Loucy (cell line): ENCODE results near the gene PDGFRB.

Source experiments
- EZH2phosphoT487 ChIP-seq: fragments of 200-600 bp; IDR thresholded peaks from 2 replicates; pipeline ENCODE4 v1.6.1; 2018; ENCODE audit warnings: antibody characterized with exemption, mild to moderate bottlenecking, moderate library complexity, borderline replicate concordance
- TF ChIP-seq, protein P1 (sequence below): fragments of 200-600 bp; sonication (generic); conservative IDR thresholded peaks from 2 replicates; pipeline ENCODE4 v1.5.1; 2014; ENCODE audit warnings: mild to moderate bottlenecking, antibody characterized with exemption, low read length

DNA sequence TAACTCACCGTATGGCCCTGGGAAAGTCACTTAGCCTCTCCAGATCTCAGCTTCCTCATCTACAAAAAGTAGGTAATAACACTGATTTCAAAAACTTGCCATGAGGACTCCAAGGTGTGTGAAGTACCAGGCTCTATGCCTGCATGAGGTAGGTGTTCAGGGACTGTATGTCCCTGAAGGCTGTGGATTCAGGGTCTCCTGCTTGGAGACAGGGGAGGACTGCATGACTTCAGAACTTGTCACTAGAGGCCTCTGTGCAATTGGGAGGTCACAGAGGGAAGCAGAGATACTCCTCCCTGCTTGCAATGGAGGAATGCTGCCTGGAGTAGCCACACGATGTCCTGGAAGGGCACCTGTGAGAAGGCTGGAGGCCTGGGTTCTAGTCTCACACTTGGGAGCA is 2.2 kb downstream of the PDGFRB start:
- TF ChIP-seq, protein P1, sequence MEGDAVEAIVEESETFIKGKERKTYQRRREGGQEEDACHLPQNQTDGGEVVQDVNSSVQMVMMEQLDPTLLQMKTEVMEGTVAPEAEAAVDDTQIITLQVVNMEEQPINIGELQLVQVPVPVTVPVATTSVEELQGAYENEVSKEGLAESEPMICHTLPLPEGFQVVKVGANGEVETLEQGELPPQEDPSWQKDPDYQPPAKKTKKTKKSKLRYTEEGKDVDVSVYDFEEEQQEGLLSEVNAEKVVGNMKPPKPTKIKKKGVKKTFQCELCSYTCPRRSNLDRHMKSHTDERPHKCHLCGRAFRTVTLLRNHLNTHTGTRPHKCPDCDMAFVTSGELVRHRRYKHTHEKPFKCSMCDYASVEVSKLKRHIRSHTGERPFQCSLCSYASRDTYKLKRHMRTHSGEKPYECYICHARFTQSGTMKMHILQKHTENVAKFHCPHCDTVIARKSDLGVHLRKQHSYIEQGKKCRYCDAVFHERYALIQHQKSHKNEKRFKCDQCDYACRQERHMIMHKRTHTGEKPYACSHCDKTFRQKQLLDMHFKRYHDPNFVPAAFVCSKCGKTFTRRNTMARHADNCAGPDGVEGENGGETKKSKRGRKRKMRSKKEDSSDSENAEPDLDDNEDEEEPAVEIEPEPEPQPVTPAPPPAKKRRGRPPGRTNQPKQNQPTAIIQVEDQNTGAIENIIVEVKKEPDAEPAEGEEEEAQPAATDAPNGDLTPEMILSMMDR, result no peak
- TF ChIP-seq EZH2phosphoT487, result no peak
